A673 (cell line): Measurements from ENCODE around the gene TMED10.

Experiments
- EZH2 ChIP-seq: fragments of 200-600 bp; sonication (generic); IDR thresholded peaks from 2 replicates; pipeline ENCODE4 v1.6.1; 2017; ENCODE audit warnings: borderline replicate concordance, low read depth, mild to moderate bottlenecking, mixed read lengths, antibody characterized with exemption, low read length; ENCODE audit not compliant: poor library complexity, severe bottlenecking
- TF ChIP-seq, protein P1 (sequence below): fragments of 300-800, 200-600 bp; sonication (generic); conservative IDR thresholded peaks from 2 replicates; pipeline ENCODE4 v1.5.1; 2017; ENCODE audit warnings: low read depth, mild to moderate bottlenecking, antibody characterized with exemption, low read length, moderate library complexity, mixed read lengths

DNA sequence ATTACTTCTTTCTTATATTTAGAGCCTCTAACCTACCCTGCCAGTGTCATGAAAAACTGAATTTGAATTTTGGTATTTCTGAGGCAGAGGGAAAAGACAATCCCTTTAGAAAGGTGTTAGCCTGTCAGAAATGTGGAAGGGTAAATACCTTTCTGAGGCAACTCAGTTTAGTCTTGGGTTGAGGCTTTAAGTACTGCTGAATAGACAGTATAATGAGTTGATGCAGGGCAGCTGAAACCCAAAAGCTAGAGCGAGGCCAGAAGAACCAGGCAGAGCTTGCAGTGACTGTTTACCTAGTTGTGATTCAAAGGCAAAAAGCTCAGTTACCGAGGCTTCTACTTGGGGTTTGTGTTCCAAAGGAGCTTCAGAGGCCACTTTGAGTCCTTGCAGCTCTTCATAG is 88.3 kb downstream of the TMED10 start:
- TF ChIP-seq, protein P1, sequence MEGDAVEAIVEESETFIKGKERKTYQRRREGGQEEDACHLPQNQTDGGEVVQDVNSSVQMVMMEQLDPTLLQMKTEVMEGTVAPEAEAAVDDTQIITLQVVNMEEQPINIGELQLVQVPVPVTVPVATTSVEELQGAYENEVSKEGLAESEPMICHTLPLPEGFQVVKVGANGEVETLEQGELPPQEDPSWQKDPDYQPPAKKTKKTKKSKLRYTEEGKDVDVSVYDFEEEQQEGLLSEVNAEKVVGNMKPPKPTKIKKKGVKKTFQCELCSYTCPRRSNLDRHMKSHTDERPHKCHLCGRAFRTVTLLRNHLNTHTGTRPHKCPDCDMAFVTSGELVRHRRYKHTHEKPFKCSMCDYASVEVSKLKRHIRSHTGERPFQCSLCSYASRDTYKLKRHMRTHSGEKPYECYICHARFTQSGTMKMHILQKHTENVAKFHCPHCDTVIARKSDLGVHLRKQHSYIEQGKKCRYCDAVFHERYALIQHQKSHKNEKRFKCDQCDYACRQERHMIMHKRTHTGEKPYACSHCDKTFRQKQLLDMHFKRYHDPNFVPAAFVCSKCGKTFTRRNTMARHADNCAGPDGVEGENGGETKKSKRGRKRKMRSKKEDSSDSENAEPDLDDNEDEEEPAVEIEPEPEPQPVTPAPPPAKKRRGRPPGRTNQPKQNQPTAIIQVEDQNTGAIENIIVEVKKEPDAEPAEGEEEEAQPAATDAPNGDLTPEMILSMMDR, result no peak
- TF ChIP-seq EZH2, result no peak
